Breast epithelium (tissue), 3 donors: ENCODE data around the gene ALK.

Experiments used
- POLR2A ChIP-seq: fragments of 450-650 bp; IDR thresholded peaks from one replicate; pipeline ENCODE4 v1.6.1; 2016; ENCODE audit warnings: antibody characterized with exemption, mild to moderate bottlenecking, moderate library complexity
- POLR2AphosphoS5 ChIP-seq, 3 donors: sonication (generic); formaldehyde crosslinking; IDR thresholded peaks; one replicate each; pipeline ENCODE4 v1.6.1; 2017; ENCODE audit warnings: antibody characterized with exemption in 3 of 3
- TF ChIP-seq, protein P1 (sequence below), 3 donors: fragments of 450-650 bp; IDR thresholded peaks; one replicate each; pipeline ENCODE4 v1.5.1; 2016 to 2017; ENCODE audit warnings: antibody characterized with exemption in 3 of 3, mild to moderate bottlenecking in 3 of 3, moderate library complexity in 3 of 3

DNA sequence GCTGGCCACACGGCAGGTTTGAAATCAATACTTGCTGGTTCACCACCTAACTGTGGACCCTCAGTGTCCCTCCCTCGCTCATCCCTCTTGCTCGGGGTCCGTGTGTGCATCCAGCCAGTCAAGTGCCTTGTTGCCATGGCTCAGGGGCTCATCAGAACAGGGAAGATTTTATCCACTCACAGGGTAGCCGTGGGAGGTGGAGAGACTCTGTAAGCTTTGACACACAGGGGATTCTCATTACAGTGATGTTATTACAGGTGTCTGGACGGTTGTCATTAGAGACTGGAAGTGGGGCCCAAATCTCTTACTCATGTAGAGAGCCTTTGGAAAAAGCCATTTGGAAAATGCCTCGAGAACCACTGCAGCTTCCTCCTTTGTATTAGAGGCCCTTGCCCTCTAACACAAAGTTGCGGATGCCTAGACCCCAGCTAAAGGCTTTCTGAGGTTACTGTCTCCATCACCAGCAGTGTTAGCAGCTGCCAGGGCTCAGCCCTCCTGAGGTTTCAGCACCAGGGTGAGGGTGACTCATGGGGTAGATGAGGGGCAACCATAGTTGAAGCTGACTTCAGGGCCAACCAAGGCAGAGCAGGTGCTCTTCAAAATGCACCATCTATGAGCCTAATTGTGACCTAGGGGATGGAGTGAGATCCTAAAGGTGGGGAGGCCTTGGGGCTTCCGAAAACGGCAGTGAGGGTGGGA lies 610.6 kb downstream of the ALK start:
- TF ChIP-seq, protein P1, sequence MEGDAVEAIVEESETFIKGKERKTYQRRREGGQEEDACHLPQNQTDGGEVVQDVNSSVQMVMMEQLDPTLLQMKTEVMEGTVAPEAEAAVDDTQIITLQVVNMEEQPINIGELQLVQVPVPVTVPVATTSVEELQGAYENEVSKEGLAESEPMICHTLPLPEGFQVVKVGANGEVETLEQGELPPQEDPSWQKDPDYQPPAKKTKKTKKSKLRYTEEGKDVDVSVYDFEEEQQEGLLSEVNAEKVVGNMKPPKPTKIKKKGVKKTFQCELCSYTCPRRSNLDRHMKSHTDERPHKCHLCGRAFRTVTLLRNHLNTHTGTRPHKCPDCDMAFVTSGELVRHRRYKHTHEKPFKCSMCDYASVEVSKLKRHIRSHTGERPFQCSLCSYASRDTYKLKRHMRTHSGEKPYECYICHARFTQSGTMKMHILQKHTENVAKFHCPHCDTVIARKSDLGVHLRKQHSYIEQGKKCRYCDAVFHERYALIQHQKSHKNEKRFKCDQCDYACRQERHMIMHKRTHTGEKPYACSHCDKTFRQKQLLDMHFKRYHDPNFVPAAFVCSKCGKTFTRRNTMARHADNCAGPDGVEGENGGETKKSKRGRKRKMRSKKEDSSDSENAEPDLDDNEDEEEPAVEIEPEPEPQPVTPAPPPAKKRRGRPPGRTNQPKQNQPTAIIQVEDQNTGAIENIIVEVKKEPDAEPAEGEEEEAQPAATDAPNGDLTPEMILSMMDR (IDR thresholded peaks at IDR 0.05), result no peak
- TF ChIP-seq POLR2AphosphoS5 (IDR thresholded peaks at IDR 0.05), result no peak
- no peak for TF ChIP-seq POLR2A
